GM19468 (cell line): ENCODE results near the gene PLA2G2F.

Experiments used
- ATAC-seq: cut with Tn5 transposase; IDR thresholded peaks from one replicate; pipeline ENCODE4 v1.9.1; 2021; ENCODE audit warnings: mild to moderate bottlenecking, moderate library complexity, moderate number of reproducible peaks; ENCODE audit not compliant: unreplicated experiment; ENCODE audit errors: extremely low read depth

The PLA2G2F gene

GRCh38 chr1:20166051-20166450, 26.9 kb downstream of the PLA2G2F start:
- no peak for ATAC-seq

- ATAC-seq, result no peak
These were observed 28.0 kb downstream of the PLA2G2F start for GRCh38 chr1:20167126-20167525.

GRCh38 chr1:20168564-20169491, 29.7 kb downstream of the PLA2G2F start:
- ATAC-seq, result no peak

- ATAC-seq, result no peak
These were observed 30.8 kb downstream of the PLA2G2F start for GRCh38 chr1:20169932-20170331.

- ATAC-seq, result no peak
These were observed 33.0 kb downstream of the PLA2G2F start for GRCh38 chr1:20172033-20172590.

GRCh38 chr1:20174937-20175666, 36.0 kb downstream of the PLA2G2F start:
- ATAC-seq, result no peak

- no peak for ATAC-seq
These were observed 39.7 kb downstream of the PLA2G2F start for GRCh38 chr1:20178634-20179370.

- no peak for ATAC-seq
These were observed 40.4 kb downstream of the PLA2G2F start for GRCh38 chr1:20179371-20180128.

GRCh38 chr1:20180129-20180843, 41.2 kb downstream of the PLA2G2F start:
- ATAC-seq, result no peak

- ATAC-seq, result no peak
These were observed 41.7 kb downstream of the PLA2G2F start for GRCh38 chr1:20180844-20181207.

GRCh38 chr1:20182415-20182814, 43.3 kb downstream of the PLA2G2F start:
- ATAC-seq, result no peak

- ATAC-seq, result no peak
These were observed 43.9 kb downstream of the PLA2G2F start for GRCh38 chr1:20183035-20183434.

- ATAC-seq, result no peak
These were observed 44.6 kb downstream of the PLA2G2F start for GRCh38 chr1:20183616-20184271.

- no peak for ATAC-seq
These were observed 45.4 kb downstream of the PLA2G2F start for GRCh38 chr1:20184481-20184900.

GRCh38 chr1:20184997-20185833, 46.1 kb downstream of the PLA2G2F start:
- no peak for ATAC-seq

GRCh38 chr1:20185834-20186782, 47.0 kb downstream of the PLA2G2F start, which contains the start of the genes PLA2G2C and UBXN10:
Gene PLA2G2C, minus strand, starts transcription at chr1:20186518. Its CDS starts 9,155 bp downstream, at chr1:20177363.
Gene UBXN10, plus strand, starts transcription at chr1:20186096. Its CDS starts 4,466 bp downstream, at chr1:20190562.
- ATAC-seq, result no peak
